GM12801 (cell line): ENCODE results near the gene KCNG2.

Experiments used
- TF ChIP-seq, protein P1 (sequence below): IDR thresholded peaks from one replicate; pipeline ENCODE4 v1.5.1; 2011; ENCODE audit warnings: control low read depth; ENCODE audit not compliant: insufficient read length; ENCODE audit errors: extremely low read depth

The KCNG2 gene

DNA sequence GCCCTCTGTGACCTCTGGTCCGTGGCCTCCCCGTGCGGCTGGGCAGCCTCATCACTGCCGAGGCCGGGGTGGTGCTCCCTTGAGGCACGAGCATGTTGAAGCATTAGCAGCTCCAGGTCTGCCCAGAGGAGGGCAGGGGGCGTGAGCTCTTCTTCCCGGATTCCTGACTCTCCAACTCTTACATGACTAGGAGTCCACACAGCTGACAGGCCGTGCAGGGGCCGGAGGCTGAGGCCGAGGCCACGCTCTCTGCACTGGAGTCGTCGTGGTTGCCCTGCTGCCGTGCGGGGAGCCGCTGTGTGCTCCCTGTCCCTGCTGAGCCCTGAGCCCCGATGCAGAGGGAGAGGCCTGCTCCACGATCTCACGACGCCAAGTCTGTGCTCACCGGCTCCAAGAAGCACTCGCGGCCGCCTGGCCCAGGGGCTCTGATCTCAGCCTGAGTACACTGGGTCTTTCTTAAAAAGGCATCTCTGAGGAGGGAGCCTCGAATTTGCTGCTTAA, 19.4 kb upstream of the KCNG2 start:
- TF ChIP-seq, protein P1, sequence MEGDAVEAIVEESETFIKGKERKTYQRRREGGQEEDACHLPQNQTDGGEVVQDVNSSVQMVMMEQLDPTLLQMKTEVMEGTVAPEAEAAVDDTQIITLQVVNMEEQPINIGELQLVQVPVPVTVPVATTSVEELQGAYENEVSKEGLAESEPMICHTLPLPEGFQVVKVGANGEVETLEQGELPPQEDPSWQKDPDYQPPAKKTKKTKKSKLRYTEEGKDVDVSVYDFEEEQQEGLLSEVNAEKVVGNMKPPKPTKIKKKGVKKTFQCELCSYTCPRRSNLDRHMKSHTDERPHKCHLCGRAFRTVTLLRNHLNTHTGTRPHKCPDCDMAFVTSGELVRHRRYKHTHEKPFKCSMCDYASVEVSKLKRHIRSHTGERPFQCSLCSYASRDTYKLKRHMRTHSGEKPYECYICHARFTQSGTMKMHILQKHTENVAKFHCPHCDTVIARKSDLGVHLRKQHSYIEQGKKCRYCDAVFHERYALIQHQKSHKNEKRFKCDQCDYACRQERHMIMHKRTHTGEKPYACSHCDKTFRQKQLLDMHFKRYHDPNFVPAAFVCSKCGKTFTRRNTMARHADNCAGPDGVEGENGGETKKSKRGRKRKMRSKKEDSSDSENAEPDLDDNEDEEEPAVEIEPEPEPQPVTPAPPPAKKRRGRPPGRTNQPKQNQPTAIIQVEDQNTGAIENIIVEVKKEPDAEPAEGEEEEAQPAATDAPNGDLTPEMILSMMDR = no peak

DNA sequence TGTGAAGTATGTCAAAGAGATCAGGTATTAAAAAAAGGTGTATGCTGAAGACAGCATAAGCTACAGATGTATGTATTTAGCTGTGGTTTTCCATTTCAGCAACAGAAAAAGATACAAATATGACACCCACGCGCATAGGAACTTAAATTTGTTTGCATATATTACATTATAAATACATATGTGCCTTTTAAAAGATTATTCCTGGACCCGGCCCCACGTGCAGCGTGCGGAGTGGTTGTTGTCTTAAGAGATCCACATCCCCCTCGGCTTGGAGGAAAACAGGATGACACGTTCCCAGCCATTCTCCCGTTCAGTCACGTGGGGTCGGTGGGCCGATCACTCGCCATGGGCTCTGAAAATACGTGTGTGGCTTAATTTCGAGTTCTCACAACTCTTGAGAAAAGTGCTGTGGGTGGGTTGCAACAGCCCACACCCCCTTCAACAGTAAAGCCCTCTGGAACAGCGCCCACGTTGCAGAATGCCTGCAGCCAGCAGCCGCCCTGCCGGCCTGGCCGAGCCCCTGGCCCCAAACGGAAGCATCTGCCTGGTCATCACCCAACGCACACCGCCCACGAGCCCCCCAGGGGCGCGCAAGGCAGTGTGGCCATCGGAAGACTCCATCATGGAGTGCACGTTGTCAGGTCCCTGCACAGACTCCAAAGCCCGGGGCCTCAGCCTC, 18.6 kb upstream of the KCNG2 start:
- TF ChIP-seq, protein P1 = no peak

DNA sequence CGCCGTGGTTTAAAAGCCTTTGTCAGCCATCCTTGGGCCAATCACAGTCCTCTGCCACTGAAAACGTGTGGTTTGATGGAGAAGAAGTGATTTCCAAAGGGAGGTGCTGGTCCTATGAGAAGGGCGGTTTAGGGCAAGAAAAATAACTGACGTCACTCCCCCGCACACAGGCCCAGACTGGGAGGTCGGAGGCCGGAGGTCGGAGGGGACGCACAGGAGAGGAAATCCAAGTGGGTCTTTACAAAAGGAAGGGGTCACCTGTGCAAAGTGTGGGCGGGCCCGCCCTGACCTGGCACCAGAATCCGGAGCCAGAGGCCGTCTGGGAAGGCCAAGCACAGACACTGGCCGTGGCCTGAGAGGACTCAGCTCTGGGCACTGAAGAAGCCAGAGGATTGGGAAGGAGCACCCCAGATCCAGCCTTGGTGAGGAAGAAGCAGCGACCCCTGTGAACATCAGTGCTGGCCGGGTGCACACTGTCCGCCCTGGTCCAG, 18.0 kb upstream of the KCNG2 start:
- TF ChIP-seq, protein P1 = no peak

DNA sequence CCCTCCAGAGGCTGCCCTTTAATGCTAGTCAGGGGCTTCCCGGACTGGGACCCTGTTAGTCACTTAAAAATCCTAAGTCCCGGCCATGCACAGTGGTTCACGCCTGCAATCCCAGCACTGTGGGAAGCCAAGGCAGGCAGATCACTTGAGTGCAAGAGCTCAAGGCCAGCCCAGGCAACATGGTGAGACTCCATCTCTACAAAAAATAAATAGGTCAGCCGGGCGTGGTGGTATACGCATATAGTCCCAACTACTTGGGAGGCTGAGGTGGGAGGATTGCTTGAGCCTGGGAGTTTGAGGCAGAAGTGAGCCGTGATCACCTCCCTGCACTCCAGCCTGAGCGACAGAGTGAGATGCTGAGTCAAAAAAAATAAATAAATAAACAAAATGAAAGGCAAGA, 17.2 kb upstream of the KCNG2 start:
- TF ChIP-seq, protein P1 = no peak

DNA sequence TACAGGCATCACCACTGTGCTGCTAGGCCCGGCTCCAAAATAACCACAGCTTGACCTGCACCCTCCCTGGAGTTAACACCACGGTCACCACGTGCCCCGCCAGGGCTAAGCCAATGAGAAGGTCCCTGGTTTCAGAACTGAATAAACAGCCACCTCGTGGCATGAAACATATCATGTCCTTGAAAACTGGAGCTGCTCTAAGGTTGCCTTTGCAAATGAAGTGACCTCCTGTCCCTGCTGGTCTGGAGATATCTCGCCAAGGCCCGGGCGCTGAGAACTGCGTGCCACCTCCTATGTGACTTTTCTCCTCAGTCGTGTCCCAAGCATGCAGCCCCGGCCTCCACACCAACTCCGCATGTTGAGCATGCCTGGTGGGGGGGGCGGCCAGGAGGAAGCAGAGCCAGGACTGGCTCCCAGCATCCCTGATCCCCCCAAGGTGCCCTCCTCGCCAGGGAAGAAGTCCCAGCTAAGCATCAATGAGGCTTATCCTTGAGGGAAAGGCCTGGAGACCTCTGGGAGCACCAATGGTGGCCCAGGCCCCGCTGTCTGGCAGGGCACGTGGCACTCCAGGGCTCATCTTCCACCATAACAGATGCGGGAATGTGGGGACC, 16.3 kb upstream of the KCNG2 start:
- TF ChIP-seq, protein P1 = no peak

DNA sequence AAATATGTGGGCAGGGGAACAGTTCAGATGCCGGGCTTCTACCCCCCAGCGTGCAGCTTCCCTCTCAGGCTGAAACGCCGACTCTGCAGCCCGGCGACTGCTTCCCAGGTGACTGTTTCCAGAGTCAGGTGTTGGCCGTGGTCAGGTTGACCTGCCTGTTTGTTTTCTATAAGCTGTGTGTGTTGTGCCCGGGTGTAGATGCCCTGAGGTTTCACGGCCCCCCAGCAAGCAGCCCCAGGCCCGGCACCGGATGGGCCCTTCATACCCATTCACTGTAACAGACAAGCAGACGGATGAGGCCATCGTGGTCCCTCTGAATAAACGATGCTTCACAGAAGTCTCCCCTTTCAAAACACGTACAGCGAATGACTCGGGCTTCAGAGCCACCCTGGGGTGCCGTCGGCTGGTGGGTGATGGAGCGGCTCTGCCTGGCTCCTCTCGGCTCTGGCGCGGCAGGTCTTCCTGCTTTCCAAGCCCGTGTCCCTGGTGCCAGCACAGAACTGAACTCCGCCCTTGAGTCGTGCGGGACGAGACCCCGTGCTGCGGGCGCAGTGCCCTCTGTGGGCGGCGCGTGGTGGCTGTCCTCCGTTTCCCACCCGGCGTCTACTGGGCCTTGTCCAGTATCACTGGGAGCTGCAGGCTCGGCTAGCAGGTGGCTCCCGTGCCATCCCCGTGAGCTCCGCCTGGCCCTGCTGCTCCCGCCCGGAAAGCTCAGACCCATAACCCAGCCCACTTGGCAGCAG, 15.0 kb upstream of the KCNG2 start:
- TF ChIP-seq, protein P1 = no peak

DNA sequence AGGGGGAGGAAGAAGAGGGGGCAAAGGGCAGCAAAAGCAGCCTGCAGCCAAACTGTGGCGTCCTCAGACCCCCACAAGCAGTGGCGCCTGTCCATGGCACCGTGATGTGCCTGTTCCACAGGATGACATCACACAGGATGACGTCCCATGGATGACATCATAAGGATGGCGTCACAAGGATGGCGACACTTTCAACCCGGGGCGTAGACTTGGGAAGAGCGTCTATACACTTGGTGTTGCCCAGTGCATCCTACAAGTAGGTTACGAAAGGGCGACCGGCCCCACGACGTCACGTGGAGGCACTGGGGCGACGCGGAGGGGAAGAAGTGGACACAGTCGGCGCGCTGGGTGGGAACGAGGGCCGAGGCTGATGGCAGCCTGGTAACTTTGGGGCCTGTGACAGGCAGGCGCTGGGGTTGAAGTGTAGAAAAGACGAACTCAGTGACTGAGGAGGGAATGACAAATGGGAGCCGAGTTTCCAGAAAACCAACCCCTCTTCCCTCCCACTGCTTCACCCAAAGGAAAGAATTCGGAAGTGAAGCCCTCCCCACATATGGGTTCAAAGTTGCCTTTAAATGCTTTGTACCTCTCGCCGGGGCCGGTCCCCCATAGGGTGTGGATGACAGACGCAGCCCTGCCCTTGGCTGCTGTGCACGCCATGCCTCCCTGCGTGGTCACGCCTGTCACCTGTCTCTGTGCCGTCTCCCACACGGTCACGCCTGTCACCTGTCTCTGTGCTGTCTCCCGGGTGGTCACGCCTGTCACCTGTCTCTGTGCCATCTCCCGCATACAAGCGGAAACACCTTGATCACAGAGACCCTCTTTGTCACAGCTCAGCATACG, 13.4 kb upstream of the KCNG2 start:
- TF ChIP-seq, protein P1 = no peak
